Caco-2 (cell line): ENCODE results near the gene ELL. TPM values are rescaled to one million over a fixed set of nuclear protein-coding genes. Genes with fewer than 3 reads are reported as not detected.

ENCODE experiments used
- BruUV-seq: library from RNA; stranded (reverse); fragments of 400-500 nt; replicated peaks from 2 replicates; lab custom pipeline; 2021; lab: Mats Ljungman, UMichigan
- CTCF ChIA-PET: fragments of 300-600 bp; sonication (Branson Sonifier 250); formaldehyde crosslinking; loops from one replicate; lab custom pipeline; 2022; ENCODE audit warnings: antibody characterized with exemption; lab: Charles Lee
- POLR2A ChIA-PET: fragments of 300-600 bp; sonication (Branson Sonifier 250); formaldehyde crosslinking; loops from one replicate; lab custom pipeline; 2022; ENCODE audit warnings: antibody characterized with exemption; lab: Charles Lee
- DNase-seq, 2 experiments: peaks; one replicate each; pipeline versions ENCODE4 v3.0.0 to v3.0.0-alpha.2; 2020 to 2022
- H3K27me3 ChIP-seq: replicated peaks from 2 replicates; pipeline ENCODE4 v1.6.0; 2011; ENCODE audit warnings: low read length; ENCODE audit not compliant: control insufficient read depth, insufficient read depth
- H3K36me3 ChIP-seq: 2 replicates; pipeline ENCODE4 v1.5.1; 2011; ENCODE audit warnings: low read length; ENCODE audit not compliant: control insufficient read depth, insufficient read depth
- H3K4me1 ChIP-seq: fragments of 250-450 bp; sonication (Bioruptor Pico); 2 replicates; pipeline ENCODE4 v1.5.1; 2020; ENCODE audit warnings: mild to moderate bottlenecking
- H3K4me3 ChIP-seq: 2 replicates; pipeline ENCODE4 v1.5.1; 2011; ENCODE audit warnings: low read depth, mild to moderate bottlenecking, control low read depth, low read length
- H3K9me3 ChIP-seq: fragments of 250-450 bp; sonication (Bioruptor Pico); 2 replicates; pipeline ENCODE4 v1.5.1; 2020; ENCODE audit warnings: mild to moderate bottlenecking, moderate library complexity
- H3K27ac Mint-ChIP-seq: one replicate; pipeline ENCODE4 v1.8.0; 2022; ENCODE audit warnings: mixed read lengths; ENCODE audit not compliant: unreplicated experiment
- H3K27me3 Mint-ChIP-seq: one replicate; pipeline ENCODE4 v1.8.0; 2022; ENCODE audit warnings: mixed read lengths; ENCODE audit not compliant: insufficient read depth, unreplicated experiment
- H3K36me3 Mint-ChIP-seq: one replicate; pipeline ENCODE4 v1.8.0; 2022; ENCODE audit warnings: mild to moderate bottlenecking, mixed read lengths; ENCODE audit not compliant: insufficient read depth, unreplicated experiment
- H3K4me1 Mint-ChIP-seq: one replicate; pipeline ENCODE4 v1.8.0; 2022; ENCODE audit warnings: low read depth, mixed read lengths; ENCODE audit not compliant: unreplicated experiment
- H3K4me3 Mint-ChIP-seq: one replicate; pipeline ENCODE4 v1.8.0; 2022; ENCODE audit warnings: mild to moderate bottlenecking, moderate library complexity, mixed read lengths; ENCODE audit not compliant: unreplicated experiment
- H3K9me3 Mint-ChIP-seq: one replicate; pipeline ENCODE4 v1.8.0; 2022; ENCODE audit warnings: mixed read lengths; ENCODE audit not compliant: unreplicated experiment
- intact Hi-C: fragments of 100-400 bp; cut with micrococcal nuclease; formaldehyde crosslinking; loops from one replicate; pipeline ENCODE4 v1.10.0; 2022; ENCODE audit not compliant: unreplicated experiment
- total RNA-seq: library from RNA; stranded (reverse); gene quantifications from 2 replicates; pipeline ENCODE4 v1.2.3, GENCODE V29; 2022
- TF ChIP-seq, protein P1 (sequence below), 2 experiments: fragments of 200-600 bp in 1 of 2; IDR thresholded peaks; 1 replicate in 1 of 2; 2 replicates in 1 of 2; pipeline versions ENCODE4 v1.5.1 to v1.8.0; 2011 to 2022; ENCODE audit warnings: antibody characterized with exemption in 1 of 2, control low read depth in 1 of 2, inconsistent platforms in 1 of 2, low read depth in 1 of 2, low read length in 1 of 2, mild to moderate bottlenecking in 1 of 2, moderate library complexity in 1 of 2; ENCODE audit not compliant: insufficient read depth in 1 of 2, severe bottlenecking in 1 of 2, unreplicated experiment in 1 of 2

The ELL gene
- total RNA-seq, 1 experiment from 2014 or later, result 12.1 TPM

DNA sequence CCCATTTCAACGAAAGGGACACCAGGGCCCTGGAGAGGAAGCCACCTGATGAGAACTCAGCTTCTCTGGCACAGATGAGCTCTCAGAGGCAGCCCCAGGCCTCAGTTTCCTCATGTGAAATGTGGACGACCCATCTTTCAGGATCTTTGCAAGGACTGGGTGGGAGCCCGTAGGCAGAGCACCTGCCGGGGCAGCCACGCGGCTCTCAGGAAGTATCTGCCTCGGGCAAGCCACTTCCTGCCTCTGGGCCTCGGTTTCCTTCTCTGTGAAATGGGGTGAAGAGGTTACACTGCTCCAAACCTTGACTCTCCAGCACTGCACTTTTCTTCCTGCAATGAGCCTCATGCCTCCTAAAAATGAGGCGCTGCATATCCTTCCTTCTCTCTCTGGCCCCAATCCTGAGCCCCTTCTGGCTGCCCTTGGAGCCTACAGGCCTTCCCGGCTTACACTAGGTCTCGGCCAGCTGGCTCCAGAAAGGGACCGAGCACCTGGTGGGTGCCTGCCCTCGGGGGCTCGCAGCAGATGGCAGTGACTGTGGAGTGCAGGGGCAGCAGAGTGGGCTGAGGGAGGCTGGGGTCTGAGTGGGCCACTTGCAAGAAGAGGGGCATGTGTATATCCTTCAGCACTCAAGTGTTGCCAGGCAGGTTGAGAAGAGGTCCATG lies 99.2 kb downstream of the ELL start:
- Histone ChIP-seq H3K4me1 (peaks cover 33% of the 10 kb centered on the region), H3K4me3 (no peak overlapping the region), H3K27me3 (no peaks in the 10 kb centered on the region), H3K36me3 (no peaks in the 10 kb centered on the region), H3K9me3 (no peaks in the 10 kb centered on the region)
- TF ChIP-seq, protein P1, sequence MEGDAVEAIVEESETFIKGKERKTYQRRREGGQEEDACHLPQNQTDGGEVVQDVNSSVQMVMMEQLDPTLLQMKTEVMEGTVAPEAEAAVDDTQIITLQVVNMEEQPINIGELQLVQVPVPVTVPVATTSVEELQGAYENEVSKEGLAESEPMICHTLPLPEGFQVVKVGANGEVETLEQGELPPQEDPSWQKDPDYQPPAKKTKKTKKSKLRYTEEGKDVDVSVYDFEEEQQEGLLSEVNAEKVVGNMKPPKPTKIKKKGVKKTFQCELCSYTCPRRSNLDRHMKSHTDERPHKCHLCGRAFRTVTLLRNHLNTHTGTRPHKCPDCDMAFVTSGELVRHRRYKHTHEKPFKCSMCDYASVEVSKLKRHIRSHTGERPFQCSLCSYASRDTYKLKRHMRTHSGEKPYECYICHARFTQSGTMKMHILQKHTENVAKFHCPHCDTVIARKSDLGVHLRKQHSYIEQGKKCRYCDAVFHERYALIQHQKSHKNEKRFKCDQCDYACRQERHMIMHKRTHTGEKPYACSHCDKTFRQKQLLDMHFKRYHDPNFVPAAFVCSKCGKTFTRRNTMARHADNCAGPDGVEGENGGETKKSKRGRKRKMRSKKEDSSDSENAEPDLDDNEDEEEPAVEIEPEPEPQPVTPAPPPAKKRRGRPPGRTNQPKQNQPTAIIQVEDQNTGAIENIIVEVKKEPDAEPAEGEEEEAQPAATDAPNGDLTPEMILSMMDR (IDR thresholded peaks at IDR 0.05; ENCODE audit: insufficient read depth in 1 of 2, low read depth in 1 of 2, low read length in 1 of 2, severe bottlenecking in 1 of 2, unreplicated experiment in 1 of 2), result no peak
- POLR2A ChIA-PET, result no interaction called here
- H3K27ac Mint-ChIP-seq, result no peak overlapping the region
- no peaks in the 10 kb centered on the region for H3K9me3 Mint-ChIP-seq
- no peaks in the 10 kb centered on the region for H3K27me3 Mint-ChIP-seq
- intact Hi-C loops, result no loop called here
- H3K36me3 Mint-ChIP-seq, result peaks cover 13% of the 10 kb centered on the region
- CTCF ChIA-PET, result interaction anchor here (0.6 kb wide), 1 partner anchor 15 kb away, joined by 3 read pairs; the partner anchor contains the start of gene ISYNA1
- BruUV-seq, result no TSS peak
- H3K4me3 Mint-ChIP-seq, result no peak overlapping the region
- DNase-seq, result no peak
- H3K4me1 Mint-ChIP-seq, result peaks cover 7% of the 10 kb centered on the region

DNA sequence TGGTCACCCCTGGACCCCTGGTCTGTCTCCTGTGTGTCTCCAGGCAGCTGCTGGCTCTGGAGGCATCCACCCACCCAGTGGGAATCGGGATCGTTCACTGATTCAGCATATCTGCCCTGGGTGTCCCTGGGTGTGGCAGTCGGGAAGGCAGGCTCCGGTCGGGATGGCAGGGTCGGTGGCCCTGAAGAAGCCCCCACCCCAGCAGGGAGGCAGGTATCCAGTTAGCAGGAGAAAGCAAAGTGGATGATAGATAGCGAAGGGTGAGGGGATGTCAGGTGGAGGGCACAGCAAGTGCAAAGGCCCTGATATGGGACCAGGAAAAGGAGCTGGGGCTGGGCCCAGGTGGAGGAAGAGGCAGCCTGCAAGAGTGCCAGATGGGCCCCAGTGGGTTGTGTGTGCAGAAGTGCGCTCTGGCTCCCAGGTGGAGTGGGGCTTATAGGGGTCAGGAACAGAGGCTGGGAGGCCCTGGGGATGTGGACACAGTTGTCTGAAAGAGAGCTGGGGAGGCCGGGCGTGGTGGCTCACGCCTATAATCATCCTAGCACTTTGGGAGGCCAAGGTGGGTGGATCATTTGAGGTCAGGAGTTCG lies 100.4 kb downstream of the ELL start:
- no peak overlapping the region for H3K4me3 ChIP-seq
- Mint-ChIP-seq H3K9me3 (no peaks in the 10 kb centered on the region), H3K4me3 (no peak overlapping the region), H3K36me3 (peaks cover 22% of the 10 kb centered on the region), H3K27ac (no peak overlapping the region), H3K27me3 (no peaks in the 10 kb centered on the region), H3K4me1 (peaks cover 7% of the 10 kb centered on the region)
- intact Hi-C loops, result no loop called here
- TF ChIP-seq, protein P1 (IDR thresholded peaks at IDR 0.05; ENCODE audit: insufficient read depth in 1 of 2, low read depth in 1 of 2, low read length in 1 of 2, severe bottlenecking in 1 of 2, unreplicated experiment in 1 of 2), result no peak
- no peaks in the 10 kb centered on the region for H3K9me3 ChIP-seq
- CTCF ChIA-PET, result interaction anchor here (0.7 kb wide), 1 partner anchor 197 kb away, joined by 3 read pairs; no protein-coding TSS in a partner anchor
- no peaks in the 10 kb centered on the region for H3K27me3 ChIP-seq
- no peak for DNase-seq
- POLR2A ChIA-PET, result no interaction called here
- no TSS peak for BruUV-seq
- peaks cover 36% of the 10 kb centered on the region for H3K4me1 ChIP-seq
- H3K36me3 ChIP-seq, result no peaks in the 10 kb centered on the region

DNA sequence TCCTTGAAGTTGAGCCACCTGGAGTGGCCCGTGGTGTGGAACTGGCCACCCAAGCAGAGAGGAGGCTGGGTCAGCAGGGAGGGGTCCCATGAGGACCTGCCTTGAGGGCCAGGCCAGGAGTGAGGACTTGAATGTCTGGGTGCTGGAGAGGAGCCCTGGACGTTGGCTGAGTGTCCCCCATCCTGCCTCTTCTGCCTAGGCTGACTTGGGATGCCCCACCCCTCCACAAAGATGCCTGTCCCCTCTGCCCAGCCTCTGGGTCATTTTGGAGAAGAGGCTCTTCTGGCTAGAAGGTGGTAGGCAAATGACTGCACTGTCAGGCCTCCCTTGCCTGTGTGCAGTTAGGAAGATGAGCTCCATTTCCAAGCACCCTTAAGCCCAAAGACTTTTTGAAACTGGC lies 100.9 kb downstream of the ELL start:
- Histone ChIP-seq H3K27me3 (no peaks in the 10 kb centered on the region), H3K9me3 (no peaks in the 10 kb centered on the region), H3K36me3 (no peaks in the 10 kb centered on the region), H3K4me1 (peaks cover 41% of the 10 kb centered on the region), H3K4me3 (no peak overlapping the region)
- peaks cover 7% of the 10 kb centered on the region for H3K4me1 Mint-ChIP-seq
- DNase-seq, result no peak
- peak overlapping the region; percentile 89 for H3K4me3 Mint-ChIP-seq
- TF ChIP-seq, protein P1 (IDR thresholded peaks at IDR 0.05; ENCODE audit: insufficient read depth in 1 of 2, low read depth in 1 of 2, low read length in 1 of 2, severe bottlenecking in 1 of 2, unreplicated experiment in 1 of 2), result no peak
- H3K9me3 Mint-ChIP-seq, result no peaks in the 10 kb centered on the region
- ChIA-PET POLR2A (no interaction called here), CTCF (interaction anchor here (0.7 to 1.1 kb wide), 2 partner anchors 26 to 197 kb away, joined by 3 to 4 read pairs; no protein-coding TSS in a partner anchor)
- no peak overlapping the region for H3K27ac Mint-ChIP-seq
- no peaks in the 10 kb centered on the region for H3K27me3 Mint-ChIP-seq
- intact Hi-C loops, result no loop called here
- peaks cover 25% of the 10 kb centered on the region for H3K36me3 Mint-ChIP-seq
- BruUV-seq, result no TSS peak
